HG02870 (cell line): Measurements from ENCODE around the gene RGSL1.
A peak's percentile ranks its signal among the peaks of the same experiment; 100 is the strongest.
"Not testable (repeated sequence)": the region's sequence is repeated elsewhere in the genome, so short reads cannot be mapped to it uniquely, and the experiment has no call there.

Source experiments
- ATAC-seq: cut with Tn5 transposase; IDR thresholded peaks from one replicate; pipeline ENCODE4 v1.9.1; 2021; ENCODE audit warnings: mild to moderate bottlenecking, moderate library complexity; ENCODE audit not compliant: unreplicated experiment

RGSL1 gene

GRCh38 chr1:182528206-182528605 is 78.3 kb downstream of the RGSL1 start:
- ATAC-seq: not testable (repeated sequence)

- no peak for ATAC-seq
These were observed 84.0 kb downstream of the RGSL1 start for GRCh38 chr1:182533896-182534295.

DNA sequence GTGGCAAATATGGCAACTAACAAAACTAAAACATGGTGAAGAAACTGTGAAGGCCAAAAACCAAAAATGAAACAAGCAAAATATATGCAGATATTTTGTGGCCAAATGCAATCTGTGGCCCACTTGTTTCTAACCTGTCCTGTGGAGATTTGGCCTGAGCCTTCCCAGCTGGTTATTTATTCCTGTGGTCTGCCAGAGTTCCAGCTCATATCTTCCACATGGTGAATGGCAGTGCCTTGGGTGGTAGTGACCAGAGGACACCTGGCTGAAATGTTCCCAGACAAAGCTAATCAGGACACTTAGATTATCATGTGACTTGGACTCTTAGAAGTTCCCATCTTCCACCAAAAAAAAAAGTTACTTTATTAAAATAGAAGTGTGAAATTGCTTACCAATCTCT is 99.4 kb downstream of the RGSL1 start:
- no peak for ATAC-seq

GRCh38 chr1:182549811-182550210 is 99.9 kb downstream of the RGSL1 start:
- no peak for ATAC-seq

GRCh38 chr1:182552527-182552926 is 102.6 kb downstream of the RGSL1 start:
- no peak for ATAC-seq

DNA sequence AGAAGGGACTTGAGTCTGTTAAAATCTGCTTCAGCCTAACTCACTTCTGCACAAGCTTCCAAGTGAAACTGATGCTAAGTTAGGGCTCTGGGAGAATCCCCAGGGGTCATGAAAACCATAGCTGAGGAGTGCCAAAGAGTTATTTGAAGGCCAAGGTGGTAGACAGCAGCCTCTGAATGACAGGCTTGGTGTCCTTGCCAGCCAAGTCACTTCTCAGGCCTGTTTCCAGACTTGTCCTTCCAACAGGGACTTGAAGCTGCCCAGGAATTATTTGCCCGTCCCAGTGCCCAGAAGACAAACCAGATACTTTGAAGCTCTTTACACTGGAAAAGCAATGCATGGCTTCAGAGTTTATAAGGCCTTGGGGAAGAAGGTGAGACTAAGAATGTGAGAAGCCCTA is 105.5 kb downstream of the RGSL1 start:
- ATAC-seq: no peak

- ATAC-seq: no peak
These were observed 106.3 kb downstream of the RGSL1 start for GRCh38 chr1:182556279-182556678.

DNA sequence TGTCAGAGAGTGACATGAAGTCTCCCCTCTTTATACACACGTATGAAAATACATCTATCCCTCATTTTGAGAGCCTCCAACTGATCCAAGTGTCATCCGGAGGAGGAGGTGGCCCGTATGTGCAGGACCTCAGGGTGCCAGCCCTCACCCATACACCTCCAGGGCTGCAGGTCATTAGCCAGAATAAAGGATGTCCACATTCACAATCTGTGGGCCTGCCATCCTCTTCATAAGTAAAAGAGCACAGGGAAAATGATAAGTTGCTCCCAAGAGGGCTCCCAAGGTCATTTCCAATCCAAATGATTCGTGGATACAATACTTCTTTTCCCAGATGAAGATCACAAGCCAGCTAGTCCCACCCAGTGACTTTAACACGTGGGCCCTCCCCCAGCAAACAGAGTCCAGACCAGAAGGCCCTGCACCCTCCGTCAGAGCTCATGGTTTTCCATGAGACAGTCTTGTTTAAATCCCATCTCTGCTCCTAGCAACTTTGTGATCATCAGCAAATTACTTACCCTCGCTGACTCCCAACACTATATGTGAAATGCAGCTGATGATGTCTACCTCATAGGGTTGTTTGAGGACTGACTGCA is 110.5 kb downstream of the RGSL1 start:
- ATAC-seq: no peak

GRCh38 chr1:182561456-182561855 is 111.5 kb downstream of the RGSL1 start:
- no peak for ATAC-seq

GRCh38 chr1:182563095-182563494 is 113.1 kb downstream of the RGSL1 start:
- no peak for ATAC-seq

DNA sequence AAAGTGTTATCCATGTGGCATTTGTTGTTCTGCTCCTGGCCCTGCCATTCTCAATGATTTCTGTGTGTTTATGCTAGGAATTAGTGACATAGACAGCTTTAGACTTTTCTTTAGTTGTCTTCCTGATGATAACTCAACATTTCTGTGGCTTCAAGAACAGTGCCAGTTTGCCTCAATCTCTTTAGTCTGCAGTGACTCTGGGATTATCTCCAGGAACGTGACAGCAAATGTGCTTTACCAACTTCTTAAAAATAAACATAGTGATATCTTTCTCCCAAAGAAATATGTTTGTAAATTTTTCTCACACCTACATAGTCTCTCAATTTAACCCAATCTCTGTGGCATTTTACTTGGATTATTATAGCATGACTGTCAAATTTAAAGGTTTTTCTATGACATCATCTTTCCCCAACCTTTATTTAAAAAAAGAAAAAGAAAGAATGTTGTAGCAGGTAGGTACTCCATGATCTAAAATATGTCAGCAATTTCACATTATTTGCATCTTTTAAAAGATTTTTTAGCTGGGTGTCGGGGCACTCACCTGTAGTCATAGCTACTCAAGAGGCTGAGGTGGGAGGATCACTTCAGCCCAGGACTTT is 114.6 kb downstream of the RGSL1 start:
- ATAC-seq: no peak

DNA sequence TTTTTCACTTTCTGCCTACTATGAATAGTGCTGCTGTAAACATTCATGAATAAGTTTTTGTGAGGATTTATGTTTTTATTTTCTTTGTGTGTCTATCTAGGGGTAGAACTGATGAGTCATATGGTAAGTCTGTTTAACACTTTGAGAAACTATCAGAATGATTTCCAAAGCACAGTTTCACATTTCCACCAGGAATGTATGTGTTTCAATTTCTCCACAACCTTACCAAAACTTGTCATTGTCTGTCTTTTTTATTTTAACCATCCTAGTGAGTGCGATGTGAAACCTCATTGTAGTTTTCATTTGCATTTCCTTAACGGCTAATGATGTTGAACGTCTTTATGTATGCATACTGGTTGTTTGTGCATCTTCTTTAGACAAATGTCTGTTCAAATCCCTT is 115.6 kb downstream of the RGSL1 start:
- ATAC-seq: no peak

DNA sequence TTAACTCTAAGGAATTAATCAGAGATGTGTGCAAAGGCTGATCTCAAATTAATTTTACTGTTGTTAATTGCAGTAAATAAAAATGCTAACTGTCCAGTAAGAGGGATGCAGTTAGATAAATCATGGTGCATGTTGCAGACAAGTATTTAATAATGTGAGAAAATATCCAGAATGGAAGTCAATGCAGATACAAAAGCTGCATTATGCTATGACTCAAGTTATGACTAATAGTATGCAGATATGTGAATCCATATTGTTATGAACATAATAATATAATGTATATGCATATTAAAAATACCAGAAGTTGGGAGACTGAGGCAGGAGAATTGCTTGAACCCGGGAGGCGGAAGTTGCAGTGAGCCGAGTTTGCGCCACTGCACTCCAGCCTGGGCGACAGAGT is 117.7 kb downstream of the RGSL1 start:
- ATAC-seq: no peak

GRCh38 chr1:182568647-182569284 is 118.8 kb downstream of the RGSL1 start:
- peak; percentile 48 for ATAC-seq

GRCh38 chr1:182569939-182570610 is 120.1 kb downstream of the RGSL1 start:
- no peak for ATAC-seq

GRCh38 chr1:182570611-182570970 is 120.6 kb downstream of the RGSL1 start:
- ATAC-seq: no peak

DNA sequence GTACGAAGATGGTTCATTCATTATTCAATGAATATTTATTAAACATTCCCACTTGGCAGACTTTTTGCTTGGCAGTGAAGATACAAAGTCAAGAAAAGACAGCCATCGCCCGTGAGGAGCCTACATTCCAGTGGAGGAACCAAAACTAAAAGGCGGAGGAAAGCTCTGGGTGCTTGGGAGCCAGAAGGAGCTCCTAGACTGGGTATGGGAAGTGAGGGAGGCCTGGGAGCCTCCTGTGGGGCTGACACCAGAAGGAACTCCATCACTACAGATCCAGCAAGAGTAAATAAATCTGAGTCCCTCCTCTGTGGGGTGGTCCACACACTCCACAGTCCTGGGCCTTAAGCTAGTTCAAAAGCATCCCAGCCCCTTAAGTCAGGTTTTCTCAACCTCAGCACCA is 124.2 kb downstream of the RGSL1 start:
- no peak for ATAC-seq

- ATAC-seq: no peak
These were observed 125.7 kb downstream of the RGSL1 start for GRCh38 chr1:182575540-182576149.

- ATAC-seq: no peak
These were observed 130.8 kb downstream of the RGSL1 start for GRCh38 chr1:182580736-182581135.

- no peak for ATAC-seq
These were observed 134.8 kb downstream of the RGSL1 start for GRCh38 chr1:182584746-182585145.

GRCh38 chr1:182586380-182586779 is 136.4 kb downstream of the RGSL1 start:
- no peak for ATAC-seq

GRCh38 chr1:182587093-182587492 is 137.1 kb downstream of the RGSL1 start:
- no peak for ATAC-seq
